Heart right ventricle (tissue), 16 donors: ENCODE measurements around the gene PLEKHH1. TPM values are rescaled to one million over a fixed set of nuclear protein-coding genes. Genes with fewer than 3 reads are reported as not detected.

Experiments
- ATAC-seq, 8 donors: fragments of 200-7000 bp; cut with Tn5 transposase; one replicate each; pipeline ENCODE4 v1.9.1; 2020; ENCODE audit warnings: mild to moderate bottlenecking in 8 of 8, moderate library complexity in 8 of 8, moderate number of reproducible peaks in 1 of 8
- DNase-seq, 2 donors: peaks; one replicate each; pipeline ENCODE4 v3.0.0-alpha.2; 2020
- H3K27ac ChIP-seq, 10 donors: fragments of 200-600 bp; sonication (generic) in 2 of 10; one replicate each; pipeline versions ENCODE4 v1.5.0 to v1.8.0; 2020 to 2022; ENCODE audit warnings: mild to moderate bottlenecking in 3 of 10
- H3K27me3 ChIP-seq, 7 donors: fragments of 200-600 bp; one replicate each; pipeline ENCODE4 v1.8.0; 2021 to 2022; ENCODE audit warnings: mild to moderate bottlenecking in 2 of 7
- H3K36me3 ChIP-seq, 9 donors: fragments of 200-600 bp; sonication (generic) in 1 of 9; one replicate each; pipeline versions ENCODE4 v1.5.0 to v1.8.0; 2020 to 2022; ENCODE audit warnings: mild to moderate bottlenecking in 2 of 9
- H3K4me1 ChIP-seq, 9 donors: fragments of 200-600 bp; sonication (generic) in 1 of 9; one replicate each; pipeline versions ENCODE4 v1.5.0 to v1.8.0; 2020 to 2022; ENCODE audit warnings: mild to moderate bottlenecking in 4 of 9
- H3K4me3 ChIP-seq, 10 donors: fragments of 200-600 bp; sonication (generic) in 2 of 10; one replicate each; pipeline versions ENCODE4 v1.5.0 to v1.8.0; 2020 to 2022; ENCODE audit warnings: mild to moderate bottlenecking in 7 of 10, moderate library complexity in 2 of 10
- H3K9me3 ChIP-seq, 11 donors: fragments of 200-600 bp in 10 of 11; sonication (generic) in 2 of 11; one replicate each; pipeline versions ENCODE4 v1.5.0 to v1.8.0; 2013 to 2022; ENCODE audit warnings: mild to moderate bottlenecking in 2 of 11, control low read depth in 1 of 11, moderate library complexity in 1 of 11
- WGBS, 2 donors: extraction: QIAGEN DNeasy Blood & Tissue Kit; methylation state at CpG; one replicate each; pipeline ENCODE4 v1.1.7; 2013; ENCODE audit warnings: inconsistent platforms in 1 of 2; 5-methylcytosine and 5-hydroxymethylcytosine counted together
- intact Hi-C, 10 donors: fragments of 100-400 bp; cut with DNase I; formaldehyde crosslinking; loops; one replicate each; pipeline versions ENCODE4 v1.11.1 to v1.14.2; 2022
- polyA plus RNA-seq, 2 donors: library from polyadenylated mRNA; stranded (reverse); fragments of 200-250 nt; gene quantifications; one replicate each; pipeline ENCODE4 v1.2.3, GENCODE V29; 2013
- total RNA-seq, 10 donors: library from RNA; stranded (reverse); fragmentation: NEBNext Ultra II Directional in 3 of 10; extraction: Animal tissue kit (Norgen Biotek cat#: 25700) in 3 of 10; gene quantifications; one replicate each; pipeline versions ENCODE4 v1.2.1 to v1.2.4, GENCODE V29; 2021 to 2023
- TF ChIP-seq, protein P1 (sequence below), 9 donors: fragments of 200-600 bp; sonication (generic) in 2 of 9; IDR thresholded peaks; one replicate each; pipeline versions ENCODE4 v1.5.0 to v1.8.0; 2021 to 2022; ENCODE audit warnings: antibody characterized with exemption in 9 of 9, mild to moderate bottlenecking in 5 of 9, moderate library complexity in 1 of 9
- donor health status: Arrhythmogenic right ventricular cardiomyopathy.
- donor health status: ischemic (EF 13 %, LVEDD 7.1; RV severe dilation, severe dysfunction).
- donor health status: healthy with polysubstance abuse.
- donor health status: DM: no; HTN: yes; CAD: no.
- donor health status: DM: no; HTN: no; CAD: no.
- donor health status: ischemic (EF 25% LVEDD 6.9; RV normal size, moderate dysfunction).
- donor health status: ischemic (EF 25% LVEDD 5.7; RV mildly dilated, moderate dysfunction).
- donor health status: healthy.
- donor health status: DM: yes; HTN: yes; CAD: no.
- donor health status: Ischemic cardiomyopathy.
- donor health status: ischemic (EF 35%, LVEDD 5.7; RV mildly dilated, moderate dysfunction).
- donor health status: nonischemic (EF 11% LVEDD 7.7; RV severe dilation, severe dysfunction).
- donor health status: DM: yes; HTN: yes; CAD: no.
- donor health status: PGD.
- donor health status: ischemic (EF 29% LVEDD 5.4; RV normal size, mild dysfunction).
- donor health status: nonischemic (EF 23%, LVEDD 6.1; RV moderate dilation, normal function).

The PLEKHH1 gene
- total and polyA plus RNA-seq, 12 donors = 1.7 to 14.8 (median 3.7) TPM

- Histone ChIP-seq H3K9me3 (no peaks in the 10 kb centered on the region), H3K27me3 (peaks cover 0 to 49% (median 15%) of the 10 kb centered on the region in 7 donors), H3K4me3 (no peak overlapping the region), H3K36me3 (no peaks in the 10 kb centered on the region), H3K27ac (no peak overlapping the region), H3K4me1 (peaks cover 2 to 31% (median 12%) of the 10 kb centered on the region in 9 donors)
- intact Hi-C loops = no loop called here
- DNase-seq (no peak), ATAC-seq (no peak)
- TF ChIP-seq, protein P1, sequence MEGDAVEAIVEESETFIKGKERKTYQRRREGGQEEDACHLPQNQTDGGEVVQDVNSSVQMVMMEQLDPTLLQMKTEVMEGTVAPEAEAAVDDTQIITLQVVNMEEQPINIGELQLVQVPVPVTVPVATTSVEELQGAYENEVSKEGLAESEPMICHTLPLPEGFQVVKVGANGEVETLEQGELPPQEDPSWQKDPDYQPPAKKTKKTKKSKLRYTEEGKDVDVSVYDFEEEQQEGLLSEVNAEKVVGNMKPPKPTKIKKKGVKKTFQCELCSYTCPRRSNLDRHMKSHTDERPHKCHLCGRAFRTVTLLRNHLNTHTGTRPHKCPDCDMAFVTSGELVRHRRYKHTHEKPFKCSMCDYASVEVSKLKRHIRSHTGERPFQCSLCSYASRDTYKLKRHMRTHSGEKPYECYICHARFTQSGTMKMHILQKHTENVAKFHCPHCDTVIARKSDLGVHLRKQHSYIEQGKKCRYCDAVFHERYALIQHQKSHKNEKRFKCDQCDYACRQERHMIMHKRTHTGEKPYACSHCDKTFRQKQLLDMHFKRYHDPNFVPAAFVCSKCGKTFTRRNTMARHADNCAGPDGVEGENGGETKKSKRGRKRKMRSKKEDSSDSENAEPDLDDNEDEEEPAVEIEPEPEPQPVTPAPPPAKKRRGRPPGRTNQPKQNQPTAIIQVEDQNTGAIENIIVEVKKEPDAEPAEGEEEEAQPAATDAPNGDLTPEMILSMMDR (IDR thresholded peaks at IDR 0.05) = no peak
- 48 to 58% methylated on average over 2 of the region's 2 CpGs for WGBS, 2 donors
Measured at GRCh38 chr14:67516676-67517075, 16.4 kb upstream of the PLEKHH1 start.

- Histone ChIP-seq H3K27me3 (peaks cover 0 to 53% (median 15%) of the 10 kb centered on the region in 7 donors), H3K4me3 (no peak overlapping the region), H3K27ac (no peak overlapping the region), H3K4me1 (peaks cover 2 to 31% (median 12%) of the 10 kb centered on the region in 9 donors), H3K9me3 (no peaks in the 10 kb centered on the region), H3K36me3 (no peaks in the 10 kb centered on the region)
- intact Hi-C loops = no loop called here
- DNase-seq (peak; percentile 21 to 49), ATAC-seq (peak in 6 of 8 donors; percentile 59 to 82 (median 62))
- WGBS, 2 donors = 12 to 29% methylated on average over 12 of the region's 12 CpGs
- TF ChIP-seq, protein P1 (IDR thresholded peaks at IDR 0.05) = peak in 3 of 9 donors; percentile 28 to 41 (median 32)
Measured at GRCh38 chr14:67517083-67517482, 16.0 kb upstream of the PLEKHH1 start.

DNA sequence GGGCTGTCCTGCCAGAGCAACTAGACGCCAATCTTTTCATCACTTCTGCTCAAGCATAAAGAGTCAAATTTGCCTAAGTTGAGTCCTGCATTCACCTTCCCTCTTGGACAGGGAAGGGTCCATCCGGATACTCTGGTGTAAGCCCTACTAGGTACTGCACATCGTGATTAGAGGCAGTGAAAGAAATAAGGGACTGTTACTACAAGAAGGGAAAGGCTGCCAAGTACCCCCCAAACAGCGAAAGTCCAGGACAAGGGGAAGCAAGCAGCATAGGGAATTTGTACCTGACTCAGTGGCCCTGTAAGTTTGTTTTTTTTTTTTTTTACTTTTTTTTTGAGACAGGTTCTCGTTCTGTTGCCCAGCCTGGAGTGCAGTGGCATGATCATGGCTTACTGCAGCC, 13.7 kb upstream of the PLEKHH1 start:
- TF ChIP-seq, protein P1 (IDR thresholded peaks at IDR 0.05) = no peak
- WGBS, 2 donors = 86 to 87% methylated on average over 5 of the region's 5 CpGs
- Histone ChIP-seq H3K9me3 (no peaks in the 10 kb centered on the region), H3K4me1 (peaks cover 0 to 26% (median 6%) of the 10 kb centered on the region in 9 donors), H3K27me3 (peaks cover 0 to 73% (median 30%) of the 10 kb centered on the region in 7 donors), H3K4me3 (no peak overlapping the region), H3K36me3 (no peaks in the 10 kb centered on the region), H3K27ac (no peak overlapping the region)
- intact Hi-C loops = no loop called here
- ATAC-seq (no peak), DNase-seq (no peak)

DNA sequence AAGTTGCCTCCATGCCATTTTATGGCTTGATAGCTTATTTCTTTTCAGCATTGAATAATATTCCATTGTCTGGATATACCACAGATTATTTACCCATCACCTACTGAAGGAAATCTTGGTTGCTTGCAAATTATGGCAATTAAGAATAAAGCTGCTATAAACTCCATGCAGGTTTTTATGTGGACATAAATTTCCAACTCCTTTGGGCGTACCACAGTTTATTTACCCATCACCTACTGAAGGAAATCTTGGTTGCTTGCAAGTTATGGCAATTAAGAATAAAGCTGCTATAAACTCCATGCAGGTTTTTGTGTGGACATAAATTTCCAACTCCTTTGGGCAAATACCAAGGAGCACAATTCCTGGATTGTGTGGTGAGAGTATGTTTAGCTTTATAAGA, 12.6 kb upstream of the PLEKHH1 start:
- WGBS, 2 donors = 93% methylated on average over 1 of the region's 1 CpG

More for the DNA sequence above, 12.6 kb upstream of the PLEKHH1 start:
- Histone ChIP-seq H3K27ac (no peak overlapping the region), H3K4me3 (no peak overlapping the region), H3K4me1 (peaks cover 0 to 24% (median 3%) of the 10 kb centered on the region in 9 donors), H3K27me3 (peaks cover 0 to 82% (median 30%) of the 10 kb centered on the region in 7 donors), H3K9me3 (no peaks in the 10 kb centered on the region), H3K36me3 (no peaks in the 10 kb centered on the region)
- ATAC-seq (no peak), DNase-seq (no peak)
- TF ChIP-seq, protein P1 (IDR thresholded peaks at IDR 0.05) = no peak
- intact Hi-C loops = loop anchor here in 2 of 10 donors (10.0 kb wide), 2 partner anchors 54 to 184 kb away; partner anchors contain the start of gene RDH12 (in 1 of the 2)
